Trophoblast cell (in vitro differentiated cells and primary cell): ENCODE measurements around the gene DKK3.

Source experiments
- DNase-seq, 2 donors: peaks; one replicate each; pipeline ENCODE4 v3.0.0-alpha.2; 2016
- H2AFZ ChIP-seq: 2 replicates; pipeline ENCODE4 v1.6.1; 2013; ENCODE audit warnings: low read length, moderate library complexity, mild to moderate bottlenecking; ENCODE audit not compliant: insufficient read depth, poor library complexity
- H2AK5ac ChIP-seq: 2 replicates; pipeline ENCODE4 v1.6.1; 2013; ENCODE audit warnings: mild to moderate bottlenecking, low read length
- H2BK120ac ChIP-seq: 2 replicates; pipeline ENCODE4 v1.6.1; 2013; ENCODE audit warnings: low read length, mild to moderate bottlenecking, moderate library complexity; ENCODE audit not compliant: insufficient read depth, poor library complexity
- H2BK12ac ChIP-seq: 2 replicates; pipeline ENCODE4 v1.6.1; 2013; ENCODE audit warnings: mild to moderate bottlenecking, low read length, moderate library complexity
- H2BK5ac ChIP-seq: 2 replicates; pipeline ENCODE4 v1.6.1; 2013; ENCODE audit warnings: low read length, low read depth, moderate library complexity, mild to moderate bottlenecking; ENCODE audit not compliant: poor library complexity
- H3K14ac ChIP-seq: 2 replicates; pipeline ENCODE4 v1.6.1; 2013; ENCODE audit warnings: mild to moderate bottlenecking, low read length
- H3K18ac ChIP-seq: 2 replicates; pipeline ENCODE4 v1.6.1; 2013; ENCODE audit warnings: mild to moderate bottlenecking, low read length
- H3K23ac ChIP-seq: 2 replicates; pipeline ENCODE4 v1.6.1; 2013; ENCODE audit warnings: low read length
- H3K27ac ChIP-seq: 2 replicates; pipeline ENCODE4 v1.5.1; 2013; ENCODE audit warnings: low read depth, mild to moderate bottlenecking, inconsistent platforms, low read length, moderate library complexity
- H3K27me3 ChIP-seq: 2 replicates; pipeline ENCODE4 v1.6.1; 2013; ENCODE audit warnings: inconsistent platforms, mild to moderate bottlenecking, low read length, moderate library complexity; ENCODE audit not compliant: insufficient read depth
- H3K36me3 ChIP-seq, 2 experiments: 1 replicate in 1 of 2; 2 replicates in 1 of 2; pipeline ENCODE4 v1.6.1; 2013; ENCODE audit warnings: low read length in 2 of 2, mild to moderate bottlenecking in 2 of 2, moderate library complexity in 1 of 2; ENCODE audit not compliant: insufficient read depth in 2 of 2, control insufficient read depth in 1 of 2
- H3K4ac ChIP-seq: 2 replicates; pipeline ENCODE4 v1.6.1; 2013; ENCODE audit warnings: low read depth, mild to moderate bottlenecking, low read length, moderate library complexity
- H3K4me1 ChIP-seq, 2 experiments: 1 replicate in 1 of 2; 2 replicates in 1 of 2; pipeline ENCODE4 v1.6.1; 2013; ENCODE audit warnings: low read length in 2 of 2, mild to moderate bottlenecking in 2 of 2, moderate library complexity in 1 of 2; ENCODE audit not compliant: insufficient read depth in 2 of 2, control insufficient read depth in 1 of 2
- H3K4me2 ChIP-seq: 2 replicates; pipeline ENCODE4 v1.6.1; 2013; ENCODE audit warnings: inconsistent platforms, mild to moderate bottlenecking, low read length, moderate library complexity
- H3K4me3 ChIP-seq: 2 replicates; pipeline ENCODE4 v1.5.1; 2013; ENCODE audit warnings: mild to moderate bottlenecking, low read depth, low read length, inconsistent platforms
- H3K79me1 ChIP-seq: one replicate; pipeline ENCODE4 v1.6.1; 2013; ENCODE audit warnings: low read length
- H3K79me2 ChIP-seq: 2 replicates; pipeline ENCODE4 v1.6.1; 2013; ENCODE audit warnings: low read length, mild to moderate bottlenecking; ENCODE audit not compliant: control insufficient read depth, insufficient read depth, poor library complexity
- H3K9ac ChIP-seq: 2 replicates; pipeline ENCODE4 v1.6.1; 2013; ENCODE audit warnings: mild to moderate bottlenecking, low read length
- H3K9me3 ChIP-seq: 2 replicates; pipeline ENCODE4 v1.6.1; 2013; ENCODE audit warnings: low read depth, mild to moderate bottlenecking, control low read depth, inconsistent platforms, low read length; ENCODE audit not compliant: insufficient read depth
- H4K12ac ChIP-seq: 2 replicates; pipeline ENCODE4 v1.6.1; 2013; ENCODE audit warnings: low read depth, mild to moderate bottlenecking, low read length, moderate library complexity
- H4K8ac ChIP-seq: 2 replicates; pipeline ENCODE4 v1.6.1; 2013; ENCODE audit warnings: low read depth, mild to moderate bottlenecking, low read length, moderate library complexity
- H4K91ac ChIP-seq: one replicate; pipeline ENCODE4 v1.6.1; 2013; ENCODE audit warnings: low read depth, mild to moderate bottlenecking, low read length, moderate library complexity
- WGBS: extraction: QIAGEN DNeasy Blood & Tissue Kit; methylation state at CpG from one replicate; pipeline ENCODE4 v1.1.7; 2013; ENCODE audit warnings: missing lambda C conversion rate; ENCODE audit not compliant: insufficient read length, insufficient coverage; ENCODE audit errors: extremely low coverage; 5-methylcytosine and 5-hydroxymethylcytosine counted together

DKK3 gene

GRCh38 chr11:11984563-11984962 lies 23.9 kb downstream of the DKK3 start:
- Histone ChIP-seq H3K23ac (no peak overlapping the region), H3K27ac (no peak overlapping the region), H2AFZ (no peak overlapping the region), H2BK12ac (no peak overlapping the region), H3K14ac (no peak overlapping the region), H3K79me2 (no peaks in the 10 kb centered on the region), H3K36me3 (peaks cover 3 to 5% of the 10 kb centered on the region in 2 experiments), H3K18ac (no peak overlapping the region), H3K4me3 (no peak overlapping the region), H3K4ac (no peak overlapping the region), H3K9me3 (peaks cover 5% of the 10 kb centered on the region), H2BK5ac (no peak overlapping the region), H3K9ac (no peak overlapping the region), H2AK5ac (no peak overlapping the region), H3K27me3 (no peaks in the 10 kb centered on the region), H3K79me1 (peaks cover 9% of the 10 kb centered on the region), H3K4me1 (peaks cover 28 to 29% of the 10 kb centered on the region in 2 experiments), H2BK120ac (no peak overlapping the region), H4K8ac (no peak overlapping the region), H4K12ac (no peak overlapping the region), H3K4me2 (peak overlapping the region; percentile 9), H4K91ac (no peak overlapping the region)
- WGBS, result no CpG with 5 or more reads among the region's 5 CpGs
- DNase-seq, result no peak

- H4K8ac ChIP-seq, result no peak overlapping the region
- H3K4ac ChIP-seq, result no peak overlapping the region
- peaks cover 32 to 34% of the 10 kb centered on the region in 2 experiments for H3K4me1 ChIP-seq
- no peaks in the 10 kb centered on the region for H3K27me3 ChIP-seq
- H2BK120ac ChIP-seq, result no peak overlapping the region
- H4K12ac ChIP-seq, result no peak overlapping the region
- H3K27ac ChIP-seq, result no peak overlapping the region
- H2AK5ac ChIP-seq, result no peak overlapping the region
- no peak overlapping the region for H3K23ac ChIP-seq
- no peak overlapping the region for H2AFZ ChIP-seq
- no peak overlapping the region for H2BK5ac ChIP-seq
- H3K4me3 ChIP-seq, result no peak overlapping the region
- H3K4me2 ChIP-seq, result no peak overlapping the region
- peaks cover 7% of the 10 kb centered on the region in 2 experiments for H3K36me3 ChIP-seq
- no peak overlapping the region for H3K14ac ChIP-seq
- no peaks in the 10 kb centered on the region for H3K79me2 ChIP-seq
- H3K18ac ChIP-seq, result no peak overlapping the region
- no peak overlapping the region for H3K9ac ChIP-seq
- H2BK12ac ChIP-seq, result no peak overlapping the region
- no CpG with 5 or more reads among the region's 5 CpGs for WGBS
- no peak for DNase-seq
- peaks cover 2% of the 10 kb centered on the region for H3K9me3 ChIP-seq
- H4K91ac ChIP-seq, result no peak overlapping the region
- peaks cover 10% of the 10 kb centered on the region for H3K79me1 ChIP-seq
These were observed 25.0 kb downstream of the DKK3 start for GRCh38 chr11:11983427-11983826.

GRCh38 chr11:11982975-11983374 lies 25.5 kb downstream of the DKK3 start:
- no peak overlapping the region for H3K18ac ChIP-seq
- H4K91ac ChIP-seq, result no peak overlapping the region
- no CpG with 5 or more reads among the region's 2 CpGs for WGBS
- DNase-seq, result no peak
- H3K4me3 ChIP-seq, result no peak overlapping the region
- H4K8ac ChIP-seq, result no peak overlapping the region
- H3K27me3 ChIP-seq, result no peaks in the 10 kb centered on the region
- no peak overlapping the region for H3K23ac ChIP-seq
- no peak overlapping the region for H3K4ac ChIP-seq
- H2BK5ac ChIP-seq, result no peak overlapping the region
- H3K4me1 ChIP-seq, result peaks cover 30 to 31% of the 10 kb centered on the region in 2 experiments
- H3K9ac ChIP-seq, result no peak overlapping the region
- H3K36me3 ChIP-seq, result peaks cover 7% of the 10 kb centered on the region in 2 experiments
- H2BK120ac ChIP-seq, result no peak overlapping the region
- no peak overlapping the region for H2AFZ ChIP-seq
- H2AK5ac ChIP-seq, result no peak overlapping the region
- peaks cover 2% of the 10 kb centered on the region for H3K9me3 ChIP-seq
- no peaks in the 10 kb centered on the region for H3K79me2 ChIP-seq
- no peak overlapping the region for H3K27ac ChIP-seq
- H3K79me1 ChIP-seq, result peaks cover 10% of the 10 kb centered on the region
- H2BK12ac ChIP-seq, result no peak overlapping the region
- H4K12ac ChIP-seq, result no peak overlapping the region
- no peak overlapping the region for H3K14ac ChIP-seq
- H3K4me2 ChIP-seq, result no peak overlapping the region

- no peak overlapping the region for H3K4me2 ChIP-seq
- H2AFZ ChIP-seq, result no peak overlapping the region
- no peak overlapping the region for H2AK5ac ChIP-seq
- H2BK120ac ChIP-seq, result no peak overlapping the region
- H4K12ac ChIP-seq, result no peak overlapping the region
- peaks cover 7% of the 10 kb centered on the region in 2 experiments for H3K36me3 ChIP-seq
- no CpG with 5 or more reads among the region's 10 CpGs for WGBS
- no peak overlapping the region for H3K23ac ChIP-seq
- no peak overlapping the region for H3K4me3 ChIP-seq
- no peak overlapping the region for H4K8ac ChIP-seq
- no peak overlapping the region for H4K91ac ChIP-seq
- H3K79me2 ChIP-seq, result no peaks in the 10 kb centered on the region
- peaks cover 2% of the 10 kb centered on the region for H3K9me3 ChIP-seq
- H2BK12ac ChIP-seq, result no peak overlapping the region
- no peak for DNase-seq
- peaks cover 33 to 34% of the 10 kb centered on the region in 2 experiments for H3K4me1 ChIP-seq
- H2BK5ac ChIP-seq, result no peak overlapping the region
- no peak overlapping the region for H3K18ac ChIP-seq
- H3K27me3 ChIP-seq, result no peaks in the 10 kb centered on the region
- no peak overlapping the region for H3K4ac ChIP-seq
- peaks cover 12% of the 10 kb centered on the region for H3K79me1 ChIP-seq
- no peak overlapping the region for H3K27ac ChIP-seq
- no peak overlapping the region for H3K14ac ChIP-seq
- no peak overlapping the region for H3K9ac ChIP-seq
These were observed 26.0 kb downstream of the DKK3 start for GRCh38 chr11:11982461-11982860.
